Type B pancreatic cell (in vitro differentiated cells): Measurements from ENCODE around the gene SLCO4A1. TPM values are rescaled to one million over a fixed set of nuclear protein-coding genes. Genes with fewer than 3 reads are reported as not detected.

Experiments
- DNase-seq: peaks from one replicate; pipeline ENCODE4 v3.0.0; 2021; ENCODE audit warnings: mixed read lengths; ENCODE audit not compliant: unreplicated experiment; ENCODE audit errors: extremely low spot score
- H3K27ac Mint-ChIP-seq: 2 replicates; pipeline ENCODE4 v1.8.0; 2021; ENCODE audit warnings: mild to moderate bottlenecking, mixed read lengths
- H3K27me3 Mint-ChIP-seq: 2 replicates; pipeline ENCODE4 v1.8.0; 2021; ENCODE audit warnings: mixed read lengths
- H3K36me3 Mint-ChIP-seq: 2 replicates; pipeline ENCODE4 v1.8.0; 2021; ENCODE audit warnings: mixed read lengths
- H3K4me1 Mint-ChIP-seq: one replicate; pipeline ENCODE4 v1.8.0; 2021; ENCODE audit warnings: mixed read lengths; ENCODE audit not compliant: unreplicated experiment
- H3K4me3 Mint-ChIP-seq: 2 replicates; pipeline ENCODE4 v1.8.0; 2021; ENCODE audit warnings: mild to moderate bottlenecking, mixed read lengths
- H3K9me3 Mint-ChIP-seq: 2 replicates; pipeline ENCODE4 v1.8.0; 2021; ENCODE audit warnings: mixed read lengths
- CTCF ChIP-seq: fragments of 200-600 bp; sonication (generic); conservative IDR thresholded peaks from 2 replicates; pipeline ENCODE4 v1.5.0; 2021; ENCODE audit warnings: antibody characterized with exemption, mild to moderate bottlenecking
- total RNA-seq: library from RNA; stranded (reverse); gene quantifications from 2 replicates; pipeline ENCODE4 v1.2.1, GENCODE V29; 2021; ENCODE audit warnings: low replicate concordance

Gene SLCO4A1
- total RNA-seq, 1 donor from 2014 or later, result 5.3 TPM

- no peak overlapping the region for H3K27ac Mint-ChIP-seq
- no peak for DNase-seq
- H3K27me3 Mint-ChIP-seq, result peaks cover 44% of the 10 kb centered on the region
- TF ChIP-seq CTCF, result no peak
- no peak overlapping the region for H3K4me3 Mint-ChIP-seq
- no peaks in the 10 kb centered on the region for H3K36me3 Mint-ChIP-seq
- no peaks in the 10 kb centered on the region for H3K9me3 Mint-ChIP-seq
- H3K4me1 Mint-ChIP-seq, result peaks cover 40% of the 10 kb centered on the region
Observed at GRCh38 chr20:62635852-62636251, 6.5 kb upstream of the SLCO4A1 start.

- no peak for DNase-seq
- Mint-ChIP-seq H3K4me3 (no peak overlapping the region), H3K27ac (no peak overlapping the region), H3K27me3 (peaks cover 47% of the 10 kb centered on the region), H3K4me1 (peaks cover 40% of the 10 kb centered on the region), H3K36me3 (no peaks in the 10 kb centered on the region), H3K9me3 (no peaks in the 10 kb centered on the region)
- TF ChIP-seq CTCF, result no peak
Observed at GRCh38 chr20:62636446-62636845, 5.9 kb upstream of the SLCO4A1 start.

- DNase-seq, result no peak
- Mint-ChIP-seq H3K4me1 (peaks cover 36% of the 10 kb centered on the region), H3K27me3 (peaks cover 47% of the 10 kb centered on the region), H3K27ac (no peak overlapping the region), H3K4me3 (no peak overlapping the region), H3K9me3 (no peaks in the 10 kb centered on the region), H3K36me3 (no peaks in the 10 kb centered on the region)
- no peak for TF ChIP-seq CTCF
Observed at GRCh38 chr20:62637110-62637509, 5.2 kb upstream of the SLCO4A1 start.

- Mint-ChIP-seq H3K27ac (no peak overlapping the region), H3K27me3 (peaks cover 47% of the 10 kb centered on the region), H3K36me3 (no peaks in the 10 kb centered on the region), H3K4me1 (peaks cover 31% of the 10 kb centered on the region), H3K4me3 (no peak overlapping the region), H3K9me3 (no peaks in the 10 kb centered on the region)
- no peak for DNase-seq
- no peak for TF ChIP-seq CTCF
Observed at GRCh38 chr20:62637521-62638054, 4.7 kb upstream of the SLCO4A1 start.

- Mint-ChIP-seq H3K4me3 (no peak overlapping the region), H3K36me3 (no peaks in the 10 kb centered on the region), H3K27me3 (peaks cover 42% of the 10 kb centered on the region), H3K9me3 (no peaks in the 10 kb centered on the region), H3K4me1 (peaks cover 27% of the 10 kb centered on the region), H3K27ac (no peak overlapping the region)
- no peak for TF ChIP-seq CTCF
- DNase-seq, result no peak
Observed at GRCh38 chr20:62638055-62638570, 4.2 kb upstream of the SLCO4A1 start.
